ENCODE results near the gene COX7B. TPM values are rescaled to one million over a fixed set of nuclear protein-coding genes. Genes with fewer than 3 reads are reported as not detected.
A peak's percentile ranks its signal among the peaks of the same experiment; 100 is the strongest.
"Not testable (repeated sequence)": the region's sequence is repeated elsewhere in the genome, so short reads cannot be mapped to it uniquely, and the experiment has no call there.

The COX7B gene, protein sequence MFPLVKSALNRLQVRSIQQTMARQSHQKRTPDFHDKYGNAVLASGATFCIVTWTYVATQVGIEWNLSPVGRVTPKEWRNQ
- total RNA-seq = 100 to 1,000 TPM; 145 to 148 TPM

DNA sequence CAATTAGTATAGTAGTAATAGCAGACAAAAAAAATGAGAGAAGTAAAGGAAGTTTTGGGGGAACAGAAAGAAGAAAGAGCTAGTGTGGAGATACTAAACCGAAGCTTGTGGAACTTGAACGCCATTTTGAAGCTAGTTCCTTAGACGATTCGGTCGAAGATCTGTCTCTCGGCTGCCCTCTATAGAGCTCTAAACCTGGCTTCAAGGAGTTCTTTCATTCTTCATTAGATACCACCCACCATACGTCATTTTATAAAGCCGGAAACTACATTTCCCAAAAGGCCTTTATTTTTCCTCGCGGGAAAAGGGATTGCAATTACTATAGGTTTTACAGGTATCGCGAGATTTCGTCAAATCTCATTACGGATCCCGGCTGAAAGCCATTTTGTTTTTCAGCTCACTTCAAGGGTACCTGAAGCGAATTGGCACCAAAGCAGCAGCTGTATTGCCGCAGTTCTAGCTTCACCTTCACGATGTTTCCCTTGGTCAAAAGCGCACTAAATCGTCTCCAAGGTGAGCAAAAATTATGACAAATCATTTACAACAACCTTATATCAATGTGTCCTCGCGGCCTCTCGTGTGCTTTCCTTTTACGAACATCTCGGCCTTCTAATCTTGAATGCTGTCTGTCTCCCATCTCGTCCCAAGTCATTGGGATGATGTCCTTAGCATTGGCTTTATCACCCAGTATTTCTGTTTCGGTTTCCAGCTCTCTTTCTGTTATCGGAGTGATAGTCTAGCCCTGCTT is at the start of gene COX7B:
Gene COX7B (plus strand): TSS at position 388 of the 748 bp plus-strand sequence. CDS start 86 bp downstream, at position 474.
- peak within 1 kb of the TSS; percentile 99 for H3K27ac Mint-ChIP-seq
- no peaks in the 10 kb centered on the region for H3K9me3 Mint-ChIP-seq
- H3K4me1 Mint-ChIP-seq (ENCODE audit: low read depth) = peaks cover 16% of the 10 kb centered on the region
- ATAC-seq (replicated peaks in 1 of 2) = peak; percentile 67 to 72
- peak within 1 kb of the TSS; percentile 79 to 100 for H3K4me3 Mint-ChIP-seq
- H3K27me3 Mint-ChIP-seq (ENCODE audit: low read depth) = no peaks in the 10 kb centered on the region
- peak; percentile 66 to 67 for DNase-seq
- peaks cover 9 to 23% of the 10 kb centered on the region in 2 donors for H3K36me3 Mint-ChIP-seq (ENCODE audit: insufficient read depth in 2 of 2)

DNA sequence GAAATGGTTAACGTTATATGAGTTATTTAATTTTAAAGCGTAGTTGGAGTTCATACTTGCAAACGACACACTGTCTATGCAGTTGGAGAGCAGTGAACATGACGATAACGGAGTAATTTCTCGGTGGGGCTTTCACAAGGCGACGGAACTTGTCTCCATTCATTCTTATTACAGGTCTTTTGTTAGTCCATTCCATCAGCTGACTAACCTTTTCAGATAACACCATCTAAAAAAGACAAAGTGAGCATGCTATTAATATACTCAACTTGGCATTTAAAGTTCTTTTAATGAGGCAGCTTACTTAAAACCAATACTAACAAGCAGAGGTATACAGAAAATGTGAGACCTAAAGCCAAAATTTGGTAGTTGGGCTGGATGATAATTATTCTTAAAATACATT is 23.9 kb upstream of the COX7B start:
- ATAC-seq (replicated peaks in 1 of 2) = no peak
- Mint-ChIP-seq H3K27me3 (ENCODE audit: low read depth) (no peaks in the 10 kb centered on the region), H3K4me1 (ENCODE audit: low read depth) (no peaks in the 10 kb centered on the region), H3K4me3 (no peak overlapping the region), H3K27ac (no peak overlapping the region), H3K9me3 (no peaks in the 10 kb centered on the region), H3K36me3 (ENCODE audit: insufficient read depth in 2 of 2) (peaks cover 4 to 8% of the 10 kb centered on the region in 2 donors)
- DNase-seq = no peak

DNA sequence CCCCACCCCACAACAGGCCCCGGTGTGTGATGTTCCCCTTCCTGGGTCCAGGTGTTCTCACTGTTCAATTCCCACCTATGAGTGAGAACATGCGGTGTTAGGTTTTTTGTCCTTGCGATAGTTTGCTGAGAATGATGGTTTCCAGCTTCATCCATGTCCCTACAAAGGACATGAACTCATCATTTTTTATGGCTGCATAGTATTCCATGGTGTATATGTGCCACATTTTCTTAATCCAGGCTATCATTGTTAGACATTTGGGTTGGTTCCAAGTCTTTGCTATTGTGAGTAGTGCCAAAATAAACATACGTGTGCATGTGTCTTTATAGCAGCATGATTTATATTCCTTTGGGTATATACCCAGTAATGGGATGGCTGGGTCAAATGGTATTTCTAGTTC is 17.9 kb upstream of the COX7B start:
- not testable (repeated sequence) for H3K9me3 Mint-ChIP-seq; DNase-seq; H3K4me3 Mint-ChIP-seq; H3K4me1 Mint-ChIP-seq (ENCODE audit: low read depth); H3K36me3 Mint-ChIP-seq (ENCODE audit: insufficient read depth in 2 of 2); ATAC-seq (replicated peaks in 1 of 2); H3K27me3 Mint-ChIP-seq (ENCODE audit: low read depth)
- peak overlapping the region; percentile 24 for H3K27ac Mint-ChIP-seq

DNA sequence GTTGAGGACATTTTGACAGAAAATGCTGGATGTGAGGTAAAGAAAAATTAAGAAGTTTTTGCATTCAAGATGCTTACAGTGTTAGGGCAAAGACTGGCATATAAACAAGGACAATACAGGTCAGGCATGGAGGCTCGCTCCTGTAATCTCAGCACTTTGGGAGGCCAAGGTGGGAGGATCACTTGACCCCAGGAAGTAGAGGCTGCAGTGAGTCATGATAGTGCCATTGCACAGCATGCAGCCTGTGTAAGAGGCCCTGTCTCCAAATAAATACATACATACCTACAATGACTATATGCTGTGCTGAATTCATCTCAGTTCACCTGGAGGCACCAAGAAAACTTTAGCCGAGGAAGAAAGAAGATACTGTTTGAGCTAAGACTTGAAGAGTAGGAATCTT is 6.4 kb upstream of the COX7B start:
- Mint-ChIP-seq H3K27ac (peak overlapping the region; percentile 26), H3K36me3 (ENCODE audit: insufficient read depth in 2 of 2) (peaks cover 3 to 10% of the 10 kb centered on the region in 2 donors), H3K27me3 (ENCODE audit: low read depth) (no peaks in the 10 kb centered on the region), H3K9me3 (no peaks in the 10 kb centered on the region), H3K4me1 (ENCODE audit: low read depth) (peaks cover 29% of the 10 kb centered on the region), H3K4me3 (peak overlapping the region; percentile 90 to 100)
- ATAC-seq (replicated peaks in 1 of 2) (no peak), DNase-seq (no peak)

DNA sequence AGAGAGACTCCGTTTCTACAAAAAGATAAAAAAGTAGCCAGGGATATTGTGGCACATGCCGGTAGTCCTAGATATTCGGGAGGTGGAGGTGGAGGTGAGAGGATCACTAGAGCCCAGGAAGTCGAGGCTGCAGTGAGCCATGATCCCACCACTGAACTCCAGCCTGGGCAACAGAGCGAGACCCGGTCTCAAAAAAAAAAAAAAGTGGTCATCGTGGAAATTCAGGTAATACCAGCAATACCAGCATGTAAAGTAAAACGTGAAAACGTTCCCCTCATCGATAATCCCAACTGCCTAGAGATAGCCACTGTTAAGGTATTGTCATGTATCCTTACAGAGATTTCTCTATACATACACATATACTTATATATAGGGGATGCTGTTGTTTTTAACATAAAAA is 5.6 kb upstream of the COX7B start:
- H3K4me3 Mint-ChIP-seq = peak overlapping the region; percentile 90 to 100
- H3K36me3 Mint-ChIP-seq (ENCODE audit: insufficient read depth in 2 of 2) = peaks cover 3 to 10% of the 10 kb centered on the region in 2 donors
- H3K9me3 Mint-ChIP-seq = no peaks in the 10 kb centered on the region
- H3K27me3 Mint-ChIP-seq (ENCODE audit: low read depth) = no peaks in the 10 kb centered on the region
- ATAC-seq (replicated peaks in 1 of 2) (no peak), DNase-seq (no peak)
- H3K4me1 Mint-ChIP-seq (ENCODE audit: low read depth) = peaks cover 29% of the 10 kb centered on the region
- peak overlapping the region; percentile 100 for H3K27ac Mint-ChIP-seq

- peak; percentile 86 to 92 for DNase-seq
- Mint-ChIP-seq H3K36me3 (ENCODE audit: insufficient read depth in 2 of 2) (peaks cover 9 to 12% of the 10 kb centered on the region in 2 donors), H3K27me3 (ENCODE audit: low read depth) (no peaks in the 10 kb centered on the region), H3K4me1 (ENCODE audit: low read depth) (peaks cover 24% of the 10 kb centered on the region), H3K27ac (peak within 1 kb of the TSS; percentile 100), H3K9me3 (no peaks in the 10 kb centered on the region), H3K4me3 (peak within 1 kb of the TSS; percentile 90 to 100)
- peak; percentile 94 to 95 for ATAC-seq (replicated peaks in 1 of 2)
These were observed 4.1 kb upstream of the COX7B start, which contains the start of gene MAGT1 for GRCh38 chrX:77894921-77895886. Gene MAGT1 (minus strand): TSS chrX:77895435. CDS start chrX:77895410, 25 bp downstream.

- Mint-ChIP-seq H3K9me3 (no peaks in the 10 kb centered on the region), H3K36me3 (ENCODE audit: insufficient read depth in 2 of 2) (peaks cover 3 to 21% of the 10 kb centered on the region in 2 donors), H3K4me3 (peak overlapping the region; percentile 79 to 100), H3K27me3 (ENCODE audit: low read depth) (no peaks in the 10 kb centered on the region), H3K27ac (peak overlapping the region; percentile 99), H3K4me1 (ENCODE audit: low read depth) (peaks cover 16% of the 10 kb centered on the region)
- DNase-seq (no peak), ATAC-seq (replicated peaks in 1 of 2) (no peak)
These were observed 1.4 kb downstream of the COX7B start for GRCh38 chrX:77900688-77901087.

GRCh38 chrX:77901506-77901905 is 2.2 kb downstream of the COX7B start:
- DNase-seq (no peak), ATAC-seq (replicated peaks in 1 of 2) (no peak)
- H3K4me1 Mint-ChIP-seq (ENCODE audit: low read depth) = peaks cover 16% of the 10 kb centered on the region
- H3K4me3 Mint-ChIP-seq = peak overlapping the region; percentile 79 to 100
- peaks cover 3 to 20% of the 10 kb centered on the region in 2 donors for H3K36me3 Mint-ChIP-seq (ENCODE audit: insufficient read depth in 2 of 2)
- peak overlapping the region; percentile 77 for H3K27ac Mint-ChIP-seq
- H3K27me3 Mint-ChIP-seq (ENCODE audit: low read depth) = no peaks in the 10 kb centered on the region
- H3K9me3 Mint-ChIP-seq = no peaks in the 10 kb centered on the region

DNA sequence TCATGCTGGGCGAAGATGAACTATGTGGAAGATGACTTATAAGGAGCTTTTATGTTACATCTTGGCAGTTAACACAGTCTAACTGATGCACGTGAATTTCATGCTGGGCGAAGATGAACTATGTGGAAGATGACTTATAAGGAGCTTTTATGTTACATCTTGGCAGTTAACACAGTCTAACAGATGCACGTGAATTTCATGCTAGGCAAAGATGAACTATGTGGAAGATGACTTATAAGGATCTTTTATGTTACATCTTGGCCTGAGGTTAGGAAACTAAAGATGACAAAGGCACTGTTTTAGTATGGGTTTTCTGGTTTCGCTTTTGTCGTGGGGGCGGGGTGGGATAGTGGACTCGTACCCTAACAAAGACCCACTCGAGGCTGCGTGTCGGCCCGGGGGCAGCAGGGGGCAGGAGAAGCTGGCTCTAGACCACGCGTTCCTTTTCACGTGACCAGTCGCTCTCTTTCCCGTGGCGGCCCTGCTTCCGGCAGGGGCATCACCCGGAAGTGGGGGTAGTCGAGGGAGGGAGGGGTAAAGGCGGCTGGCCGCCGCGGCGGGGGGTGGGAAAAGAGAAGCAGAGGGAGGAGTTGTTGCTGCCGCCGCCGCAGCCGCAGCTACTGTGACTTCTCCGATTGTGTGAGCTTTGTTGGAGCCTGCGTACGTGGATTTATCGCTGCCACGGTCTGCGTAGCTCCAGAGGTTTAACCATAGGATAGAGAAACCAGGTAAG is 11.0 kb downstream of the COX7B start, which contains the start of gene ATP7A:
Gene ATP7A (plus strand): TSS at position 586 of the 733 bp plus-strand sequence. CDS start 60,949 bp downstream, outside the sequence.
- Mint-ChIP-seq H3K27me3 (ENCODE audit: low read depth) (no peaks in the 10 kb centered on the region), H3K4me1 (ENCODE audit: low read depth) (peaks cover 20% of the 10 kb centered on the region), H3K27ac (peak within 1 kb of the TSS; percentile 99), H3K9me3 (no peaks in the 10 kb centered on the region), H3K36me3 (ENCODE audit: insufficient read depth in 2 of 2) (peaks cover 2 to 3% of the 10 kb centered on the region in 2 donors), H3K4me3 (peak within 1 kb of the TSS; percentile 98)
- DNase-seq (peak; percentile 89 to 91), ATAC-seq (replicated peaks in 1 of 2) (peak; percentile 95)

GRCh38 chrX:77917294-77917933 is 18.1 kb downstream of the COX7B start:
- H3K27me3 Mint-ChIP-seq (ENCODE audit: low read depth) = no peaks in the 10 kb centered on the region
- DNase-seq = no peak
- ATAC-seq (replicated peaks in 1 of 2) = peak in 1 of 2 donors; percentile 43
- H3K4me1 Mint-ChIP-seq (ENCODE audit: low read depth) = peaks cover 31% of the 10 kb centered on the region
- no peaks in the 10 kb centered on the region for H3K9me3 Mint-ChIP-seq
- H3K4me3 Mint-ChIP-seq = peak overlapping the region; percentile 58 to 75
- H3K27ac Mint-ChIP-seq = peak overlapping the region; percentile 59
- peaks cover 0 to 3% of the 10 kb centered on the region in 2 donors for H3K36me3 Mint-ChIP-seq (ENCODE audit: insufficient read depth in 2 of 2)

GRCh38 chrX:77918568-77918967 is 19.3 kb downstream of the COX7B start:
- ATAC-seq (replicated peaks in 1 of 2) (no peak), DNase-seq (no peak)
- no peaks in the 10 kb centered on the region for H3K27me3 Mint-ChIP-seq (ENCODE audit: low read depth)
- H3K27ac Mint-ChIP-seq = no peak overlapping the region
- H3K36me3 Mint-ChIP-seq (ENCODE audit: insufficient read depth in 2 of 2) = peaks cover 0 to 3% of the 10 kb centered on the region in 2 donors
- peaks cover 21% of the 10 kb centered on the region for H3K4me1 Mint-ChIP-seq (ENCODE audit: low read depth)
- H3K4me3 Mint-ChIP-seq = no peak overlapping the region
- H3K9me3 Mint-ChIP-seq = no peaks in the 10 kb centered on the region

- not testable (repeated sequence) for H3K27me3 Mint-ChIP-seq (ENCODE audit: low read depth)
These were observed 20.1 kb downstream of the COX7B start for GRCh38 chrX:77919370-77919769.

More at GRCh38 chrX:77919370-77919769, 20.1 kb downstream of the COX7B start:
- not testable (repeated sequence) for DNase-seq; H3K36me3 Mint-ChIP-seq (ENCODE audit: insufficient read depth in 2 of 2); H3K9me3 Mint-ChIP-seq; H3K4me3 Mint-ChIP-seq; ATAC-seq (replicated peaks in 1 of 2); H3K27ac Mint-ChIP-seq
- peaks cover 21% of the 10 kb centered on the region for H3K4me1 Mint-ChIP-seq (ENCODE audit: low read depth)
